Measurements from ENCODE around the gene OOSP4A.
"Not testable (repeated sequence)": the region's sequence is repeated elsewhere in the genome, so short reads cannot be mapped to it uniquely, and the experiment has no call there.

Gene OOSP4A

DNA sequence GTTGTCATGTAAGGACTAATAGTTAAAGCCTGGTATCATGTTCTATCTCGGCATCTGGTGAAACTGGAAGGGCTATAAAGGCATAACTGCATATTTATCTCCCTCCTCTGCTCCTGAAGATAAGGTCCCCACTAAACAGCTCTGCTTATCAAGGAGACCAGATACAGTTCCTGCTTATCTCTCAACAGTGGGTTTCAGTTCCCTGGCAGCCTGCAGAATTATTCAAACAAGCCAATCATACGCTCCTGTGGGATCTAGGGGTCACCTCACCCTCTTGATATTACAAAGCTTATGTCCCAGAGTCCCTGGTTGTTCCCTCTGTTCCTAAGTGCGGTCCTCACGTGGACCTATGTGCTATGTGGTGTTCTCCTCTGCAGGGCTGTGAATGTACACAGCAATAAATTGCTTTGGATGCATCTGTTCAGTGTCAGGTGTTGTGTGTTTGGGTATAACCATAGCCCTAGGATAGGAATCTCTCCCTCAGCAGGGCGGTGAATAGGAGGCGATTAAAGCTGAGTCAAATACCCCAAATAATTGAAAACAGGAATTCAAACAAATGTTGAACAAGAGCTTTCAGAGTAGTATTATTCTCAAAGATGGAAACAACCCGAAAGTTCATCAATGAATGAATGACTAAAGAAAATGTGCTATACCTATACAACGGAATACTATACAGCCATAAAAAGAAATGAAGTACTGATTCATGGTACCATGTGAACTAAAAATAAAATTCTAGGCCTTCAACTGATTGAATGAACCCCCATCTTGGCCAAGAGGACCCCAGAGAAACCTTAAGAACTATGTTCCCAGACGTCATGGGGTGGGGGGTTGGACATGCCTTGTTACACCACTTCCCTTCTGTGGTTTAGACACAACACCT, 3.1 kb upstream of the OOSP4A start:
- Mint-ChIP-seq H3K36me3 (ENCODE audit: low read depth) (no peaks in the 10 kb centered on the region), H3K27me3 (peaks cover 20% of the 10 kb centered on the region), H3K4me3 (no peak overlapping the region), H3K4me1 (ENCODE audit: low read depth) (no peaks in the 10 kb centered on the region), H3K27ac (no peak overlapping the region), H3K9me3 (no peaks in the 10 kb centered on the region)
- DNase-seq, result no peak

DNA sequence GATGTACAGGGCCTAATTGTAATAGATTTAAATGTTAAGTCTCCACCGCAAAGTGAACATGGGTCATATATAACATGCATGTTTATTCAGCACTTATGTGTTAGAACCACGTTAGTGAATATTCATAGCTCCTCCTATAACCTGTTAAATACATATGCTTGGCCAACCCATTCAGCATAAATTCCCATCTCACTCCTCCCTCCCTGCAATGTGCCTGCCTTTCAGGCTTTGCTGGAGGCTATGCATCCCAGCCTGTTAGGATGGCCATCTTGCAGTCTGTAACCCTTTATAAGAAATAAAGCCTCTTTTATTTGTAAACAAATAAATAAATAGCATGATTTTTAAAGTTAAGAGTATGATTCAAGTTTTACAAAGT, 1.7 kb upstream of the OOSP4A start:
- Mint-ChIP-seq H3K27ac (no peak overlapping the region), H3K4me3 (no peak overlapping the region), H3K27me3 (peaks cover 17% of the 10 kb centered on the region), H3K9me3 (no peaks in the 10 kb centered on the region), H3K36me3 (ENCODE audit: low read depth) (no peaks in the 10 kb centered on the region), H3K4me1 (ENCODE audit: low read depth) (no peaks in the 10 kb centered on the region)
- no peak for DNase-seq

DNA sequence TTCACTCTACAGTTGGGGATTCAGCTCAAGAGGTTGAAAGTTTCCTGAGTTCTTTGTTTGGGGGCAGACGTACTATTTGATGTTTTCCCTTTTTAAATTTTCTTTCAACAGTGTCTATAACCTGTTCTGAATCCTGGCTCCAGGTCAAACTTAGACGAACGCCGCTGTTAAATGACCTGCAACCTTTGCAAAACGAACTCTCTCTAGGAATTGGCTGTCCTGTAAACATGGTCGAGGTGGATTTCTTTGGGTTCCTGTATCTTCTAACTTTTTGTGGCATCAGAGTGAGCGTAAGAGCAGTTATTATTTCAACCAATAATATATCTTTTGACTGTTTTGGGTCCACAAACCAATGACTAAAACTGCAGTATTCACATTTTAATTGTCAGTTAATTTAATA, 1.6 kb downstream of the OOSP4A start:
- H3K4me3 Mint-ChIP-seq, result no peak overlapping the region
- no peaks in the 10 kb centered on the region for H3K4me1 Mint-ChIP-seq (ENCODE audit: low read depth)
- H3K27ac Mint-ChIP-seq, result no peak overlapping the region
- H3K9me3 Mint-ChIP-seq, result no peaks in the 10 kb centered on the region
- no peak for DNase-seq
- no peaks in the 10 kb centered on the region for H3K36me3 Mint-ChIP-seq (ENCODE audit: low read depth)
- H3K27me3 Mint-ChIP-seq, result peaks cover 3% of the 10 kb centered on the region

DNA sequence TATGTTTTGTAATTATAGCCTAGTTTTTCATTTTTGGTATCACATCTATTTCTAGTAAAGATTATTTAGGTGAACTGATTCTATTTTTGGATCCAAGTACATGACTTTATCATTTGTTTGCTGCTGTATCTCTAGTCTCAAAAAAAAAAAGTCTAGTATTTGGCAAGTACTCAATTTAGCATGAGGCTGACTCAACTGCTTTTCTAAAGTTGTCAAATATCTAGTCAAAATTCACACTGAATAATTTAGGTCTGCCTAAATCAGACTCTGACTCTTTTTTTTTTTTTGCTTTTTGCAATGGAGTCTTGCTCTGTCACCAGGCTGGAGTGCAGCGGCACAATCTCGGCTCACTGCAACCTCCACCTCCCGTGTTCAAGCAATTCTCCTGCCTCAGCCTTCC, 2.4 kb downstream of the OOSP4A start:
- H3K36me3 Mint-ChIP-seq (ENCODE audit: low read depth), result no peaks in the 10 kb centered on the region
- no peaks in the 10 kb centered on the region for H3K4me1 Mint-ChIP-seq (ENCODE audit: low read depth)

DNA sequence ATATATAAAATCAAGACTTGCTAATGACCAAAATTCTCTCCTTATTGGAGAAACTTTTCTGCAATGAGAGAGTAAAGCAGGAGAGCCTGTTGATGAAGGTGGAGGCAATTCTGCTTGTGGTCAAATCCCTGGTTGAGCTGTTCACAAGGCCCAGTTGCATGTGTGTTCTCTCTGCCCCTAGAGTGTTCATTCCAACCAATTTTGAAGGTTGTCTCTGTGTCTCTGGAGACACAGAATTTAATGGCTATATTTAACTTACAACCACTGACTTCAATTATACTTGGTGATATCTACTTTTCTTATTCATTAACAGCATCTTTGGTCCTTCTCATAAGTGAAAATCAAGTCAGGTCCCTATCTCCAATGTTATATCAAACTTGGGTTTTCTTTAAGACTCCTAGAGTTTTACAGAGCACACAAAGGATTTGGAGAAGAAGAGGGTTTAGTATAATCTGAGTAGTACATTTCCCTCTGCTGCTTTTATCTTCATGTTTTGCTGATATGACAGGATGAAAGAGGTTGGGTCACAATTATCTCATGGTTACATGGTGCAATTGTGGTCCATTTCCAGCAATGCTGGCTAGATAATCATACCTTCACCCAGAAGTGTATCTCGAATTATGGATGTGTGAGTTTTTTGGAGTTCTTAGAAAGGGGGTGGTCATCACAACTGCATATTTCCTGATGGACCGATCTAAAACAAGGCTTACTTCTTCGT, 4.0 kb downstream of the OOSP4A start:
- H3K9me3 Mint-ChIP-seq, result no peaks in the 10 kb centered on the region
- no peaks in the 10 kb centered on the region for H3K4me1 Mint-ChIP-seq (ENCODE audit: low read depth)
- H3K27me3 Mint-ChIP-seq, result peaks cover 6% of the 10 kb centered on the region
- H3K27ac Mint-ChIP-seq, result no peak overlapping the region
- no peak overlapping the region for H3K4me3 Mint-ChIP-seq
- H3K36me3 Mint-ChIP-seq (ENCODE audit: low read depth), result no peaks in the 10 kb centered on the region
- DNase-seq, result no peak

More for the DNA sequence above, 2.4 kb downstream of the OOSP4A start:
- no peaks in the 10 kb centered on the region for H3K9me3 Mint-ChIP-seq
- H3K27me3 Mint-ChIP-seq, result no peaks in the 10 kb centered on the region
- DNase-seq, result no peak
- H3K4me3 Mint-ChIP-seq, result no peak overlapping the region
- H3K27ac Mint-ChIP-seq, result no peak overlapping the region

DNA sequence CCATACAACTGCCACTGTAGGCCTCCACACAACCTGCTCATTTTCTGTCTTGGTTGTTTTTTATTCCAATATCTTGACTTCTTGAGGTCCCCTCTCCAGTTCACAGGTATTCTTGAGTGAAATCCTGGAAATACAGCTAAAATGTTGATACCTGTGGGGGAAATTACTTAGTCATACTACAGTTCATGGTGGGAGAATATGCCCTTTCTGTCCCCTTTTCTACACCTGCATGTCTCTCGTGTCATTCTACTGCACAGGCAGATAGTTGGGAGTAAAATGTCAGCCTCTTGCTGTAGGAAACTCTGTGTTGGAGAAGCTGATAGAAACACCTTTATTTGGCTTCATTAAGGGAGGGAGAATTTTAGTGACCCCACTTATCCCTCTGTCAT, 4.6 kb downstream of the OOSP4A start:
- Mint-ChIP-seq H3K4me1 (ENCODE audit: low read depth) (no peaks in the 10 kb centered on the region), H3K27me3 (peaks cover 10% of the 10 kb centered on the region), H3K9me3 (no peaks in the 10 kb centered on the region), H3K36me3 (ENCODE audit: low read depth) (no peaks in the 10 kb centered on the region), H3K4me3 (no peak overlapping the region), H3K27ac (no peak overlapping the region)
- no peak for DNase-seq

DNA sequence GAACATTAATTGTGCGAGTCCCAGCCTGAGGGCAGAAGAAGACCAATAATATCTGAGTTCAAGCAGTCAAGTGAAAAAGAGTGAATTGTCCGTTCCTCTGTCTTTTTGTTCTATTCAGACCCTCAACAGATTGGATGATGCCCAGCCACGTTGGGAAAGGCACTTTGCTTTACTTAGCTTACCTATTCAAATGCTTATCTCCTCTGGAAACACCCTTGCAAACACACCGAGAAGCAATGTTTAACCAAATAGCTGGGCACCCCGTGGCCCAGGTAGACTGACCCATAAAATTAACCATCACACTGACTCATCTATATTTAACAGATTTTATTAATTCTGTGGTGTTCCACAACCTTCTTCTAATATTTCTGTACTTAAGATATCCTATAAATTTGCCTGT, 9.3 kb downstream of the OOSP4A start:
- no peaks in the 10 kb centered on the region for H3K36me3 Mint-ChIP-seq (ENCODE audit: low read depth)
- H3K9me3 Mint-ChIP-seq, result no peaks in the 10 kb centered on the region
- no peaks in the 10 kb centered on the region for H3K4me1 Mint-ChIP-seq (ENCODE audit: low read depth)
- no peak overlapping the region for H3K4me3 Mint-ChIP-seq
- H3K27ac Mint-ChIP-seq, result no peak overlapping the region
- no peak for DNase-seq
- peaks cover 10% of the 10 kb centered on the region for H3K27me3 Mint-ChIP-seq

DNA sequence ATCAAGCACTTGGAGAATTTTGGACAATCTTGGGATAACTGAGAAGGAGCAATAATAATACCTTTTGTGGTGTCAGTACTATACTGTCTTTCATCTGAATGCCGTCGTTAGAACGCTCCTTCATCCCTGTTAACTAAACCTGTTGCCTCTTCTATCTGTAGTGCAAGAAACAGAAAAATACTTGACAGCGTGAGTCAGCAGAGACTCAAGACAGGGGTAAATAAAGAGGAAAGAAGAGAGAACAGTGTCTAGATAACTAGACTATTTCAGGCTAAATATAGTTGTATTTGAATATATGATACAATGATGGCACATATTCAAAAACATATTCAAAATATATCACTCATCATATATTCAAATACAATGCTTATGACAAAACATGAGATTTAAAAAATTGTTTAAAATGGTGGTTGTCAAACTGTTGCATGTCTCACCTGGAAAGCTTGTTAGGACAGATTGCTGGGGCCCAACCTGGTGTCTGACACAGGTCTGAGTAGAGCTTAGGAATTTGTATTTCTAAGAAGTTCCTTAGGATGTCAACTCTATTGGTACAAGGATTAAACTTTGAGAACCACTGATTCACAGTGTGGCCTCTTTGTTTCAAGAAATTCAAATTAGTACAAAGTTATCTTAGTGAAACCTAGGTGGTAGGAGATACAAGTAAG, 17.4 kb downstream of the OOSP4A start:
- DNase-seq, result no peak

DNA sequence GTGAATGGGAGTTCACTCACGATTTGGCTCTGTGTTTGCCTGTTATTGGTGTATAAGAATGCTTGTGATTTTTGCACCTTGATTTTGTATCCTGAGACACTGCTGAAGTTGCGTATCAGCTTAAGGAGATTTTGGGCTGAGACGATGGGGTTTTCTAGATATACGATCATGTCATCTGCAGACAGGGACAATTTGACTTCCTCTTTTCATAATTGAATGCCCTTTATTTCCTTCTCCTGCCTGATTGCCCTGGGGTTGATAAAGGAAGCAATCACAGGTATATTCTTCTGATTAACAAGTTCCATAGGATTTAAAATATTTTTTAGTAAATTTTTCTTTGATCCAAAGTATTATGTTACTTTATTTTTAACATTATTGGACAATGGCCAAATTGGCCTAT, 18.2 kb downstream of the OOSP4A start:
- peaks cover 33% of the 10 kb centered on the region for H3K27me3 Mint-ChIP-seq
- not testable (repeated sequence) for H3K9me3 Mint-ChIP-seq; H3K27ac Mint-ChIP-seq; H3K36me3 Mint-ChIP-seq (ENCODE audit: low read depth); DNase-seq; H3K4me3 Mint-ChIP-seq; H3K4me1 Mint-ChIP-seq (ENCODE audit: low read depth)

More for the DNA sequence above, 17.4 kb downstream of the OOSP4A start:
- Mint-ChIP-seq H3K27ac (no peak overlapping the region), H3K4me1 (ENCODE audit: low read depth) (no peaks in the 10 kb centered on the region), H3K9me3 (no peaks in the 10 kb centered on the region), H3K4me3 (no peak overlapping the region), H3K36me3 (ENCODE audit: low read depth) (no peaks in the 10 kb centered on the region), H3K27me3 (peaks cover 30% of the 10 kb centered on the region)

DNA sequence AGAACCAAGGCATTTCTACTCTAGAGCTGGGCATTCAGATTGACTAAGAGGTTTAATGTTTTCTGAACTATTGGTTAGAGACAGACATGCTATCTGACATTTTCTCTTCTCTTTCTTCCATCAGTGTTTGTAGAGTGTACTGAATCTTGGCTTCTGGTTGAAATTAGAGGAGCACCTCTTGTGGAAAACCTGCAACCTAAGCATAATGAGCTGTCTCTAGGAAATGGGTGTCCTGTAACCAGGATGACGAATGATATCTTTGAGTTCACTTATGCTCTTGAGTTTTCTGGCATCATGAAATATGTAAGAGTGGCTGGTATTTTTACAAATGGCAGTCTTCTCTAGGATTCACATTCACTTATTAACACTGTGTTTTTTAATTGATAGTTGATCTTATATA, 19.4 kb downstream of the OOSP4A start:
- Mint-ChIP-seq H3K9me3 (no peaks in the 10 kb centered on the region), H3K27me3 (peaks cover 33% of the 10 kb centered on the region)

DNA sequence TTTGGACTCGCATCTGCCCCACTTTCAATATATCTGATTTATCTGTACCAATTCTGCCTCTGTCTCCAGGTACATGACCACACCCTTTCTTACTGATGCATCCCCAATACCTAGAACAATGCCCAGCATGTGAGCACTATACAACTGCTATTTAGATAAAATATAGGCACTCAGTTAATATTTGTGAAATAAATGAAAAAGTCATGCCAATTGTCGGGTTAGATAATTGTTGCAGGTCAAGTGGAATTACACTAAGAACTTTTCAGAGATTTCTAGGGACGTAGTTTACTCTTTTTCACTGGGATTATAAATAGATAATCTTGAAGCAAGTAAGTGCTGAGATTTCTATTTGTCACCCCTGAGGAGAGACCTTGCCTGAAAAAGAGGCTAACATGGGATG, 20.5 kb downstream of the OOSP4A start:
- DNase-seq, result no peak
- no peaks in the 10 kb centered on the region for H3K4me1 Mint-ChIP-seq (ENCODE audit: low read depth)
- peaks cover 30% of the 10 kb centered on the region for H3K27me3 Mint-ChIP-seq
- H3K27ac Mint-ChIP-seq, result no peak overlapping the region
- no peak overlapping the region for H3K4me3 Mint-ChIP-seq
- peaks cover 5% of the 10 kb centered on the region for H3K9me3 Mint-ChIP-seq
- no peaks in the 10 kb centered on the region for H3K36me3 Mint-ChIP-seq (ENCODE audit: low read depth)

More for the DNA sequence above, 19.4 kb downstream of the OOSP4A start:
- Mint-ChIP-seq H3K4me3 (no peak overlapping the region), H3K36me3 (ENCODE audit: low read depth) (no peaks in the 10 kb centered on the region), H3K4me1 (ENCODE audit: low read depth) (no peaks in the 10 kb centered on the region), H3K27ac (no peak overlapping the region)
- no peak for DNase-seq

DNA sequence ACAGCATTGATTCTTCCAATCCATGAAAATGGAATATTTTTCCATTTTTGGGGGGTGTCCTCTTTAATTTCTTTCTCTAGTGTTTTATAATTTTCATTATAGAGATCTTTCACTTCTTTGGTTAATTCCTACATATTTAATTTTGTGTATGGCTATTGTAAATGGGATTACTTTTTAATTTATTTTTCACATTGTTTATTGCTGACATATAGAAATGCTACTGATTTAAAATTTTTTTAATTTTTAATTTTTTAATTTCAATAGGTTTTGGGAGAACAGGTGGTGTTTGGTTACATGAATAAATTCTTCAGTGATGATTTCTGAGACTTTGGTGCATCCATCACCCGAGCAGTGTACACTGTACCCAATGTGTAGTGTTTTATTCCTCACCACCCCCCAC, 26.6 kb downstream of the OOSP4A start:
- no peak overlapping the region for H3K4me3 Mint-ChIP-seq
- H3K27me3 Mint-ChIP-seq, result peaks cover 12% of the 10 kb centered on the region

DNA sequence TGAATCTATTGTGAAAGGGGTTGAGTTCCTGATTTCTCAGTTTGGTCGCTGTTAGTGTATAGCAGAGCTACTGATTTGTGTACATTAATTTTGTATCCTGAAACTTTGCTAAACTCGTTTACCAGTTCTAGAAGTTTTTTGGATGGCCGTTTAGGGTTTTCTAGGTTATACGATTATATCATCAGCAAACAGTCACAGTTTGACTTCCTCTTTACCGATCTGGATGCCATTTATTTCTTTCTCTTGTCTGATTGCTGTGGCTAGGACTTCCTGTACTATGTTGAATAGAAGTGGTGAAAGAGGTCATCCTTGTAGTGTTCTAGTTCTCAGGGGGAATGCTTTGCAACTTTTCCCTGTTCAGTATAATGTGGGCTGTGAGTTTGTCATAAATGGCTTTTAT, 28.6 kb downstream of the OOSP4A start:
- Mint-ChIP-seq H3K27me3 (peaks cover 7% of the 10 kb centered on the region), H3K36me3 (ENCODE audit: low read depth) (no peaks in the 10 kb centered on the region), H3K4me1 (ENCODE audit: low read depth) (no peaks in the 10 kb centered on the region), H3K9me3 (peaks cover 17% of the 10 kb centered on the region), H3K4me3 (no peak overlapping the region), H3K27ac (no peak overlapping the region)
- DNase-seq, result no peak

More for the DNA sequence above, 26.6 kb downstream of the OOSP4A start:
- no peak for DNase-seq
- H3K9me3 Mint-ChIP-seq, result peaks cover 17% of the 10 kb centered on the region
- no peaks in the 10 kb centered on the region for H3K4me1 Mint-ChIP-seq (ENCODE audit: low read depth)
- H3K27ac Mint-ChIP-seq, result no peak overlapping the region
- H3K36me3 Mint-ChIP-seq (ENCODE audit: low read depth), result no peaks in the 10 kb centered on the region

DNA sequence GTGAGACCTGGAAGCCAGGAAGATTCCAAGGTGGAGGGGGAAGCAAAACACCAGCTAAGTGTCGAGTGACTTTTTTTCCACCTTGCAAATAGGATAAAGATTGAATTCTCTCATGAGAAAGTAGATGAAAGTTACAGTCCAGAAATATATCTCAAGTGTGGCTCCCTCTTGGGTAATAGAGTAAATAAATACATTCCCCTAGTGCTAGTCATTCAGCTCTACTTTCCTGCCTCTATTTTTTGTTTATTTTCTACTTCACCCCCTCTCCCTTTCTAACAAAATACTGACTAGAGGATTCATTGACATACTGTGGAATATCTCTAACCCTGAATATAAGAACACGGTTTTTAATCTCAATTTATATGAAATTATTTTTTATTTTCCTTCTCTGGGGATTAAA, 34.0 kb downstream of the OOSP4A start:
- H3K27ac Mint-ChIP-seq, result no peak overlapping the region
- DNase-seq, result no peak
- peaks cover 27% of the 10 kb centered on the region for H3K27me3 Mint-ChIP-seq
- H3K4me3 Mint-ChIP-seq, result no peak overlapping the region
- no peaks in the 10 kb centered on the region for H3K9me3 Mint-ChIP-seq
- no peaks in the 10 kb centered on the region for H3K4me1 Mint-ChIP-seq (ENCODE audit: low read depth)
- H3K36me3 Mint-ChIP-seq (ENCODE audit: low read depth), result no peaks in the 10 kb centered on the region

DNA sequence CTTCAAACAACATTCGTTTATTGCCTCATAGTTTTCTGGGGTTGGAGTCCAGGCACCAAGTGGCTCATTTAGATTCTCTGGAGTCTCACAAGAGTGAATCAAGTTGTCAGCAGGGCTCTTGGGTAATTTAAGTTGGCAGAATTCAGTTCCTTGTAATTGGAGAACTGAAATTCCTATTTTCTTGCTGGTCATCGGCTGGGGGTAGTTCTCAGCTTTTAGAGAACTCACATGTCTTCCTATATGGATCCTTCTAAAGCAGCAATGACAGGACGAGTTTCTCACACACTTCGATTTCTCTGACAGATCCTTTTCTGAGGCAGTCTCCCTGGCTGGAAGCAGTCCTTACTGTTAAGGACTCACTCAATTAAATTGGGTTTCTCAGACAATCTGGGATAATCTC, 35.9 kb downstream of the OOSP4A start:
- no peaks in the 10 kb centered on the region for H3K4me1 Mint-ChIP-seq (ENCODE audit: low read depth)
- H3K27ac Mint-ChIP-seq, result no peak overlapping the region
- no peak for DNase-seq
- H3K27me3 Mint-ChIP-seq, result peaks cover 30% of the 10 kb centered on the region
- H3K9me3 Mint-ChIP-seq, result no peaks in the 10 kb centered on the region
- H3K36me3 Mint-ChIP-seq (ENCODE audit: low read depth), result no peaks in the 10 kb centered on the region
- H3K4me3 Mint-ChIP-seq, result no peak overlapping the region
